Tibial artery (tissue), 4 donors: Measurements from ENCODE around the gene XNDC1N.

ENCODE experiments used
- DNase-seq, 2 donors: peaks; one replicate each; pipeline ENCODE4 v3.0.0-alpha.2; 2019
- H3K27ac ChIP-seq, 2 donors: fragments of 200-600 bp; sonication (generic) in 1 of 2; 1 replicate in 1 of 2; 2 replicates in 1 of 2; pipeline ENCODE4 v1.5.1; 2018 to 2019; ENCODE audit warnings: mild to moderate bottlenecking in 1 of 2
- H3K27me3 ChIP-seq, 2 donors: fragments of 200-600 bp; sonication (generic) in 1 of 2; one replicate each; pipeline versions ENCODE4 v1.5.1 to v1.6.0; 2016 to 2019
- H3K36me3 ChIP-seq, 3 donors: fragments of 200-600 bp; sonication (generic) in 2 of 3; one replicate each; pipeline ENCODE4 v1.5.1; 2016 to 2019; ENCODE audit warnings: mild to moderate bottlenecking in 2 of 3
- H3K4me1 ChIP-seq, 4 donors: fragments of 200-600 bp; sonication (generic) in 2 of 4; 1 replicate in 3 of 4; 2 replicates in 1 of 4; pipeline ENCODE4 v1.5.1; 2016 to 2019
- H3K4me3 ChIP-seq, 2 donors: fragments of 200-600 bp; sonication (generic) in 1 of 2; 1 replicate in 1 of 2; 2 replicates in 1 of 2; pipeline ENCODE4 v1.5.1; 2018 to 2019; ENCODE audit warnings: mild to moderate bottlenecking in 2 of 2
- H3K9me3 ChIP-seq, 3 donors: fragments of 200-600 bp; sonication (generic) in 1 of 3; one replicate each; pipeline ENCODE4 v1.5.1; 2016 to 2019
- intact Hi-C: fragments of 100-400 bp; cut with DNase I; formaldehyde crosslinking; loops from one replicate; pipeline ENCODE4 v1.15.0; 2023; ENCODE audit warnings: low total_unique reads
- TF ChIP-seq, protein P1 (sequence below), 2 experiments: fragments of 200-600 bp in 1 of 2; fragments of 450-650 bp in 1 of 2; IDR thresholded peaks; one replicate each; pipeline ENCODE4 v1.5.1; 2017 to 2019; ENCODE audit warnings: antibody characterized with exemption in 2 of 2, mild to moderate bottlenecking in 1 of 2, moderate library complexity in 1 of 2

The XNDC1N gene

DNA sequence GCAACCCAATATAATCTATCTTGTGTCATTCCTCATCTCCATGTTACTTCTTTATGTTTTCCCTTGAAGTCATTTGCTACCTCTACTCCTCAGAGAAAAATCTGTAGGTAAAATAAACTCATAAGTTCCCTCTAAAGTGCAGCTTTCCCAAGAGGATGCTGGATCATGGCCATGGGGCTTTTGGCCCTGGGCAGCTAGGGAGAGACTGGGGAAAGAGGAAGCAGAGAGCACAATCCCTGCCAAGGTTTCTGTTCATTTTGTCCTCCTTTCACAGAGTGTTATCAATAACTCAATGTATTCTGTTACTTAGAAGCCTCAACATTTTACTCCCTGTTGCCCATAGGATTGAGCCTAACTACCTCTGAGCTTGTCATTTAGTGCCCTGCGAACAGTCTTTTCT lies 9.4 kb upstream of the XNDC1N start:
- Histone ChIP-seq H3K4me3 (peak overlapping the region in 1 of 2 donors; percentile 1), H3K27me3 (no peaks in the 10 kb centered on the region), H3K4me1 (peaks cover 0 to 77% (median 37%) of the 10 kb centered on the region in 4 donors), H3K36me3 (no peaks in the 10 kb centered on the region), H3K27ac (peak overlapping the region; percentile 73 to 83), H3K9me3 (no peaks in the 10 kb centered on the region)
- TF ChIP-seq, protein P1, sequence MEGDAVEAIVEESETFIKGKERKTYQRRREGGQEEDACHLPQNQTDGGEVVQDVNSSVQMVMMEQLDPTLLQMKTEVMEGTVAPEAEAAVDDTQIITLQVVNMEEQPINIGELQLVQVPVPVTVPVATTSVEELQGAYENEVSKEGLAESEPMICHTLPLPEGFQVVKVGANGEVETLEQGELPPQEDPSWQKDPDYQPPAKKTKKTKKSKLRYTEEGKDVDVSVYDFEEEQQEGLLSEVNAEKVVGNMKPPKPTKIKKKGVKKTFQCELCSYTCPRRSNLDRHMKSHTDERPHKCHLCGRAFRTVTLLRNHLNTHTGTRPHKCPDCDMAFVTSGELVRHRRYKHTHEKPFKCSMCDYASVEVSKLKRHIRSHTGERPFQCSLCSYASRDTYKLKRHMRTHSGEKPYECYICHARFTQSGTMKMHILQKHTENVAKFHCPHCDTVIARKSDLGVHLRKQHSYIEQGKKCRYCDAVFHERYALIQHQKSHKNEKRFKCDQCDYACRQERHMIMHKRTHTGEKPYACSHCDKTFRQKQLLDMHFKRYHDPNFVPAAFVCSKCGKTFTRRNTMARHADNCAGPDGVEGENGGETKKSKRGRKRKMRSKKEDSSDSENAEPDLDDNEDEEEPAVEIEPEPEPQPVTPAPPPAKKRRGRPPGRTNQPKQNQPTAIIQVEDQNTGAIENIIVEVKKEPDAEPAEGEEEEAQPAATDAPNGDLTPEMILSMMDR (IDR thresholded peaks at IDR 0.05), result no peak
- intact Hi-C loops, result no loop called here
- peak; percentile 41 to 72 for DNase-seq

DNA sequence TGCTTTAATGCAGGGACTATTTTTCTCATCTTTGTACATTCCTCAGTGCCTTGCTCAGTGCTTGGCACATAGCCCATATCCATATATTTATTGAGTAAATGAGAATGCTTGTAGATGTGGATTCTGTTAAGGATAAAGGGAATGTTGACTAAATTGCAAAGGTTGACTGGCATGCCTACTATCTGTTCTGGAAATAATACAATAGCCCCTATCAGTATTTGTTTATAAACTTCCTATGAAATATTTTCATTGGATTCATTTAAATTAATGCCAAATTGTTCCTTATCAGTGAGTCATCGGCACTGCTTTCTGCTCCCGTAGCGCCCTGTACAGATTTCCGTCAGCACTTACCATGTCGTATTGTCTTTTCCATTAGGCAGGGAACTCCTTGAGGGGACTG lies 8.4 kb upstream of the XNDC1N start:
- Histone ChIP-seq H3K27me3 (no peaks in the 10 kb centered on the region), H3K27ac (peak overlapping the region; percentile 73 to 83), H3K4me3 (no peak overlapping the region), H3K4me1 (peaks cover 0 to 75% (median 42%) of the 10 kb centered on the region in 4 donors), H3K9me3 (no peaks in the 10 kb centered on the region), H3K36me3 (no peaks in the 10 kb centered on the region)
- TF ChIP-seq, protein P1 (IDR thresholded peaks at IDR 0.05), result no peak
- no peak for DNase-seq
- intact Hi-C loops, result no loop called here

DNA sequence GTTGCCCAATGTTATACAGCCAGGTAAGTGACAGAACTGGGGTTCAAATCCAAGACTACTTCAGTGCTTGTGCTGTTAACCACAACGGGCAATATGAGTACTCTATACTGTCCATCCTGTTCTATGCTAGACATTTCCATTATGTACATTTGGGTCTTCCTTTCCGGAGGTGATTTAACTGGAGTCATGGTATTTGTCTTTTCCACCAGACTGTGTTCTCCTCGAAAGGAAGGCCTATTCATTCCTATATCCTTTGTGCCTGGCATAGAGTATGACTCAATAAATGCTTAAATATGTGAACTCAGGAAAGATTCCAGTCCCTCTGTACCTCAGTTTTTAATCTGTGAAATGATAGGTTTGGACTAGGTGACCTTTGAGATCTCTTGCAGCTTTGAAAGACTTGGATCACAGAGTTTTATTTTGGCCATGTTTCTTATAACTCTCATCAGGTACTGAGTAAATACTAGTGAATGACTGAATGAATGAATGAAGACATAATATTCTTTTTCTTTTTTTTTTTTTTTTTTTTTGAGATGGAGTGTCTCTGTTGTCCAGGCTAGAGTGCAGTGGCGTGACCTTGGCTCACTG lies 7.0 kb upstream of the XNDC1N start:
- Histone ChIP-seq H3K4me3 (no peak overlapping the region), H3K36me3 (no peaks in the 10 kb centered on the region), H3K27ac (no peak overlapping the region), H3K9me3 (no peaks in the 10 kb centered on the region), H3K27me3 (no peaks in the 10 kb centered on the region), H3K4me1 (peaks cover 0 to 80% (median 53%) of the 10 kb centered on the region in 4 donors)
- TF ChIP-seq, protein P1 (IDR thresholded peaks at IDR 0.05), result no peak
- no peak for DNase-seq
- intact Hi-C loops, result no loop called here

DNA sequence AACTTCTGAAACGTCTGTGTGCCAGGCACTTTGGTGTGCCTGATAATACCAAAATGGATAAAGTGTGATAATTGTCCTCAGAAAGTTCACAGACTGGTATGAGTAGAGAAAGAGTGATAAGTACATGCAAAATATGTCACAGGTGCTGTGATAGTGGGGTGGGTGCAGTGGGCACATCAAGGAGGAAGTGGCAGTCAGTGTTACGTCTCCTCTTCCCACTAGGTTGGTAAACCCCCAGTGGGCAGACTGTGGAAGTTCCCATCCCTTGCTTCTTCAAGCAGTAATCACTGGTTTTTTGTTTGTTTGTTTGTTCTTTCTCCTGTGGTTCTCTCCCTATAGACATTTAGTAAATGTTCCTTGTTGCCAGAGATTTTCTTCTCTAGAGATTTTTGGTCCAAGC lies 5.8 kb upstream of the XNDC1N start:
- Histone ChIP-seq H3K9me3 (no peaks in the 10 kb centered on the region), H3K27me3 (no peaks in the 10 kb centered on the region), H3K4me1 (peaks cover 0 to 78% (median 62%) of the 10 kb centered on the region in 4 donors), H3K4me3 (no peak overlapping the region), H3K27ac (peak overlapping the region in 1 of 2 donors; percentile 34), H3K36me3 (no peaks in the 10 kb centered on the region)
- TF ChIP-seq, protein P1 (IDR thresholded peaks at IDR 0.05), result no peak
- DNase-seq, result no peak
- intact Hi-C loops, result no loop called here

DNA sequence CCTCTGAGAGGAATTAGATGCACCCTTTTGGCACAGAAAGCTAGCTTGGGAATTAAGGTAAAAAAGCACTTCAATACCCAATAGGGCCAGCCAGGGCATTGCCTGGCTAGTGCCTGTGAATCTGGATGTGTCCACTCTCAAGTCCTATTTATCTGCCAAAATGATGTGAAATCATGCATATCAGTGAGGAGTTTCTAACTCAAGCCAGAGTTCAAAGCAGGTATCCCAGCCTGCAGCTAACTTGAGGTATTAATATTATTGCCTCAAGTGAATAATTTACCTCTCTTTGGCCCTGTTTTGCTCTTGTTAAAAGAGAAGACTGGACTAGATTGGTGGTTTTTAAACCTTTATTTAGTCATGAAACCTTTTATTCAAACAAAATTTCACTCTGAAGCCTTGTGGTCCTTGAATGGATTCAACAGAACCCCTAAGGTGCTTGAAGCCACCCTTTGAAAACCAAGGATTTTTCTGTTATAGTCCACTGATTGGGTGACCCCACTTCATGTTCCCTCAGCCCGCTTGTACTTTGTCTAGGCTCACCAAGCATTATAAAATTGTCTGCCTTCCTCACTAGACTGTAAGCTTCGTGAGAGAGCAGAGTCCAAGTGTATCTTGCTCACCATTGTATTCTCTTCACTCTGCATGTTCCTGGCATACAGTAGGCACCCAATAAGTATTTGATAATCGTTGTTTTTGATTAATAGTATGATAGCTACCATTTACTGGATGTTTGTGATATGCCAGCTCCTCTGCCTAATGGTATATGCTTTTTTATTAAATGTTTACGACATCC lies 4.9 kb upstream of the XNDC1N start:
- no peaks in the 10 kb centered on the region for H3K9me3 ChIP-seq
- H3K27me3 ChIP-seq, result no peaks in the 10 kb centered on the region
- DNase-seq, result no peak
- H3K36me3 ChIP-seq, result no peaks in the 10 kb centered on the region
- TF ChIP-seq, protein P1 (IDR thresholded peaks at IDR 0.05), result no peak
- H3K4me1 ChIP-seq, result peaks cover 0 to 69% (median 57%) of the 10 kb centered on the region in 4 donors
- intact Hi-C loops, result no loop called here
- H3K27ac ChIP-seq, result no peak overlapping the region
- no peak overlapping the region for H3K4me3 ChIP-seq
